ENCODE measurements around the gene C1QTNF3.
"Not testable (repeated sequence)": the region's sequence is repeated elsewhere in the genome, so short reads cannot be mapped to it uniquely, and the experiment has no call there.

The C1QTNF3 gene

DNA sequence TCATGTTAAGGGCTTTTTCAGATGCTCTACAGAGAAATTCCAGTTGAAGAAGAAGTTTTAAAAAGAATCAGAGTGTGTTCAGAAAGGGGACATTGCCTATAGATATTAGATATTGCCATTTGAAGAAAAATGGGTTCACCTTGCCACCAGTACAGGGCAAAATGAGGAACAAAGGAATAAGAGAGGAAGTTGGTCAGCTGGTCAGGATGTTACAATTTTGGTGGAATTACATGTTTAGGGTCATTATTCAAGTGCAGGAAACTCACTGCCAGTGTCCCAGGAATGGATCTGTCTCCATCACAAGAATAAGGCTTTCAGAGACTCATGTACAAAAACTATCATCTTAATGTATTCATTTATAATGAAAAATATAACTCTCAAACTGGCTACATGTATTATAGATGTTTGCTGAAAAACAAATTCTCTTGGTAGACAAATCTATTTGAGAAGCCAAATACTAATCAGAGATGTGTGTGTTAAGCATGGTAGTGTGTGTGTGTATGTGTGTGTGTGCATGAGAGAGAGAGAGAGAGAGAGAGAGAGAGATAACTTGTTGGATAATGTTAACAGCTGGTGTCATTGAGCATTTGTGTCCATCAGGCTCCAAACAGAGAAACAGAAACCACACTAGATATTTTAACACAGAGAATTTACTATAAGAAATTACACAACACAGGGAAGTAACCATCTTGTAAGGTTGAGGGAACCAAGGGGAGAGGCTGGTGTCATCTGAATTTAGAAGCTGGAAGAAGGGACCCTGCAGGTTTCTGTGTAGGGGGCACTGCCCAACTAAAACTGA is 5.0 kb upstream of the C1QTNF3 start:
- no peak for DNase-seq

DNA sequence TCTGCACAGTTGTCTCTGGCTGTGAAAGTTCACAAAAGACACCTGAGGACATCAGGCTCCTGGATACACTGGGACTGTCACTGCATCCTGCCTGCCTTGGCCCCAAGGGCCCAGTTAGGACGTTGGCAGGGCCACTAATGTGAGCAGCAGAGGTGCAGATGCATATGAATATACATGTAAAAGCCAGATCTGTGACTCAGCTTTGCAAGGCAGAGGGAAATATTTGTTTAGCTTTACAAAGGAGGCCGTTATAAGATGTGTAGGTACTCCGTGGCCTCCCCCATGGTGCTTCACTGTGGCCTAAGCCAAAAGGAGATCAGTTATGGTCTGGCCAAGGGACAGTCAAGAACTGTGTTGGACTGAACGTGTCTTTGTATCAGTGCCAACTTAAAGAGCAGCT is 4.1 kb upstream of the C1QTNF3 start:
- no peak for DNase-seq

DNA sequence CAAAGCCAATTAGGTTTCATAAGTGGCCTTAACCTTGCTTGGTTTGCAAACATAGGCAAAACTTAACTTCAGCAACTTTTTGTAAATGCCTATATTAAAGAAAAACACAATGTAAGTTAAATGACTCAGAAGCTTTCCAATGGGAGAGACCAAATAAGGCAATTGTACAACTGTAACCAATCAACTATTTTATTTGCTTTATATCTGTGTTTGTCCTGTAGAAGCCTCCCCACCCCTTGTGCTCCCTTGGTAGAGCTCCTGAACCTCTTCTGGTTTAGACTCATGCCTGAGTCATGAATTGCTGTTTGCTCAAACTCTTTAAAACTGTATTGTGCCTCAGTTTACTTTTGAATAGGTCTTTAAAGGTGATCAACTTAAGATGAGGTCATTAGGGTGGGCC is 3.0 kb upstream of the C1QTNF3 start:
- DNase-seq, result no peak

DNA sequence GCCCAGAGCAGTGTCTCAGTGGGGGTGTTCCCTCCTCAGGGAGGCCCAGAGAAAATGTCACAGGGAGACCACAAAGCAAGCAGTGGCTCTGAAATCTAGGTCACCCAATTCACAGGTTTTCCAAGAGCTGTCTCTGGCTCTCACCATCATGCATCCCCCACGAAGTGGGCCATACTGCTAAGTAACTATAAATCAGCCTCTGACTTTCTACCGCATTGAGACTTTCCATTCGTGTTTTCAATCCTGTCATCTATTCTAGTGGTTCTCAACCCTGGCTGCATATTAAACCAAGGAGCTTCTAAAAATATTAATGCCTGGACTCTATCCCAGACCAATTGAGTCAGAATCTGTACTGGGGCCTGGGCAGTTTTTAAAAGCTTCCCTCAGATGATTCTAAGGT is 2.0 kb upstream of the C1QTNF3 start:
- DNase-seq, result no peak

DNA sequence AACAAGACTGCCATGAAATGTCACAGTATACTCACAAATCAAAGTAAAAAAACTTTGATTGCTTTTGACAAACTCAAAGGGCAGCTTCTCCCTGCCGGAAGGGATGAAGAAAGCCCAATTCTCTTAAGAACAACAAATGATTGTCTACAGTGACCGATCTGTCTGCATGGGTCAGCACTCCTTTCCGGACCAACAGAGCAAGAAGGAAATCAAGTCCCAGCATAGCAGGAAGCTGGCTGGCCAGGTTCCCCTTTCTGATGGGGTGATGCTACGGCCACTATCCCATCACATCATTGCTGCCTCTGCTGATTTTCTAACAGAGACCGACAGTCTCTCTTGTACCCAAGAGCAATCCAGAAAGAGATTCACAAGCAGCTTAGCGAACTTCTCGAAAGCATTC is 692 bp downstream of the C1QTNF3 start:
- no peak for DNase-seq

DNA sequence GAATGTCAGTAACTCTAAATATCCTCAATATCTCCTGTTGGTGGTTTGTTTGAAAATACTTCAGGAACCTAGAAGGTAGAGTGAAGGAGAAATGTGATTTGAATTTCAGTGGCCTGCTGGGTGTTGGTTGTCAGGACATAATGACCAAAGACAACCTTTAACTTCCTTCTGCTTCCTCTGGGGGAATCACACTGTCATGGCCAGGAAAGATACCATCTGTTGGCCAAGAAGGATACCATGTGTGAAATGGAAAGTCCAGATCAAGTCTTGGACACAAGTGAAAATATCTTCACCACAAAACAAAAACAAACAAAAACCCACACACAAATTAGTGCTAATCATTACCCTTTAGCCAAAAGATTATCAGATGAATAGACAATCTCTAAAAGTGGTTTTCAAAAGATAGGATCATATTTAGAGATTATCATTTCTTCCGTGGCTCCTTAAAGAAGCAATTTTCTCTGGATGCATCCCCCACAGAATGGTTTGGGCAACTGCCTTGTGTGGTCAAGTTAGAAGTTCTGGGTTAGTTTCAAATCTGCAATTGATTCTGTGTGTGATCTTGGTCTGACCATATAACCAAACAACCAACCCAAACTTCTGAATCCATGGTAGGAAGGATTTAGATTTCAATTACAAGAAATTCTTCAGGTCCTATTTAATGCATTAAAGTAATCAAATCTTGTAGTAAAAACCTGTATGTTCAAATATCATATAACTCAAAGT is 1.6 kb downstream of the C1QTNF3 start:
- no peak for DNase-seq

DNA sequence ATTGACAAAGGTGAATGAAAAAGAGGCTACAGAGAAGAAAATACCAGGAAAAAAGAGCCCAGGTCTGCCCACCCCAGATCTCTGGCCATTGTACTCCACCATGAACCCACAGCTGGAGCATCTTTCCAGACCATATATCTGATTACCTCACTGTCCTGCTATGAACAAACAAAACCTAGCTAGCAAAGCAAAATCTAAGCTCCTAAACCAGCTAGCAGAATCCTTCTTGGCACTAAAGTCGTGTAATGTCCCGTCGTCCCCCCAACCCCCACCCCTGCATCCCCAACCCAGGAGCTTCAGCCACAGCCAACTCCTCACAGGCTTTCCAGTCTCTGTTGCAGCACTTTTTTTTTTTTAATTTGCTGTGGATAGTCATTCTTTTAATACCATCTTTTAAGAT is 2.5 kb downstream of the C1QTNF3 start:
- no peak for DNase-seq

DNA sequence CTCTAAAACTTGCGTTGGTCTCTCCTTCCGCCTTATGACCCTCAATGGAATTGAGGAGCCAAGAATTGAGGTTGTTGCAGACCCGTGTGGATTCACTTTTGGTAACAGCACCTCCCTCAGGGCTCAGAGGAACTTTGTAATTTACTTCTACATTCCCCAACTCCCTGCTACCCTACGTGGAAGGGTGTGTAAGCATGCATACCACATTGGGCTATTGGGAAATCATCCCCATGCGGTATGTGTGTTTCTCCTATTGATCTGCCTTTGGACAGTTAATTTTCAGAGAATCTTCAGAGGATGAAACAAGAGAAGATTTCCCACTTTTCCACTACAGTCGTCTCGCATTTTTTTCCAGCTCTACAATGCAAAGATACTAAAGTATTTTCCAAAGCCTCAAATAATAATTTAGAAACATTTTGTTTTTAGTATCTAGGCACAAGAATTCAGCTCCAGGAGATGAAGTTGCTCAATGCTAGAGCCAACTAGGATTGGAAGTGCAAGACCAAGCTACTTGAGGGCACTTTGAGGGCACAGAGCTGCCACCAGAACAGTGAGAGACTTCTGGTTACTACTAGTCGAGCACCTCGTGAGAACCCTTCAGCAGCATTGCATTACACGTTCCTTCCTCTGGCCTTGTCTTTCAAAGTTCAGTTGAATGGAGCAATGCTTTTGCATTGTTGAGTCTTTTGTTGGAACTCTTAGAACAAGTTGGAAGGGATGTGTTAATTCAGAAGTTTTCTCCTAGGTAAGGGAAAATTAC is 3.4 kb downstream of the C1QTNF3 start:
- DNase-seq, result no peak

DNA sequence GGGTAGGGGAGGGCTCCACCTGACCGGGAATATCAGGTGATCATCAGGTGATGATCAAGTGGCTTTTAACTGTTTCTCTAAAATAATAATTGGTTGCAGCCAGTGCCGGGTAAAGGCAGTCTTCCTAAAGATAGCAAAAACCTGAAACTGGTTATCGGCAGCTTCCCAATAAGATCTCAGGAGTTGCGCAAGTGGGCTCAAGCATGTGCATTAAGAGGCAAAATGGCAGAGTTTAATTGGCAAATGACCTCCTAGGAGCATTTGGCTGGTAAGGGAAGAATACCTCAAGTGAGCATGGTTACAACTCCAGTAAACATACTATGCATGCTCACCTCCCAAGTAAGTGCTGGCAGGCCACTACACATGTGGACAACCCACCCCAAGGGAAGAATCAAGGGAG is 4.2 kb downstream of the C1QTNF3 start:
- DNase-seq, result no peak

DNA sequence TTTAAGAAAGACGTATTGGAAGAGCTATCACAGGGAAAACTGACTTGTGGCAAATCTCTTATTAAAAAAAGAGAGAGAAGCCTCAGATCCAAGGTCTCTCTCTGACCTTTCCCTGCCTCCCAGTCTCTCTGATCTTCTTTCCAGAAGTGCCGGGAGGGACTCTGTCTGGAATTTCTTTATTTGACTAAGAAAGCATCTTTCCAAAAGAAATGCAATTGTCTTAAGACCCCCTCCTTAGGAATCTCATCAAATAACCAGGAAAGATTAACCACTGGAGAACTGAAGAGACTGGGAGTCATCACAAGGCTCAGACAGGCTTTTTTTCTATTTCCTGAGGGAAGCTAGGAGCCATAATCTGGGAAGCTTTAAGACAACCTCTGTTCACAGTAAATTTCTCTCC is 4.6 kb downstream of the C1QTNF3 start:
- no peak for DNase-seq

DNA sequence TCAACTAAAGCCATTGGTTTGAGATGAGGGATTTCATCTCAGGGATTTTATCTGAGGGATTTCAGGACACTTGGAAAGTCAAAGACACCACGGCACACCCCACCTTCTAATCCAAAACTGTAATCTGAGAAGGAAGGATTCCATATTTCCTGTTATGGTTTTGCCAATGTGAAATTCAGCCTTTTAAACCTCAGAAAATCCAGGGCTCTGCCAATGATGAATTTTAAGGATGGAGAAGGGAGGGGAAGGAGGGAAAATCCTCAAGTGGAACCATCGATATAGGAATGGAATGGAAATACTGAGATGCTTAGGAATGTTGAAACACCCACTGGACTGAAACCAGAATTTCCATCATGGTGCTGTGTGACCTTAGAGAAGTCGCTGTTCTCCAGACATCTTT is 5.3 kb downstream of the C1QTNF3 start:
- no peak for DNase-seq

DNA sequence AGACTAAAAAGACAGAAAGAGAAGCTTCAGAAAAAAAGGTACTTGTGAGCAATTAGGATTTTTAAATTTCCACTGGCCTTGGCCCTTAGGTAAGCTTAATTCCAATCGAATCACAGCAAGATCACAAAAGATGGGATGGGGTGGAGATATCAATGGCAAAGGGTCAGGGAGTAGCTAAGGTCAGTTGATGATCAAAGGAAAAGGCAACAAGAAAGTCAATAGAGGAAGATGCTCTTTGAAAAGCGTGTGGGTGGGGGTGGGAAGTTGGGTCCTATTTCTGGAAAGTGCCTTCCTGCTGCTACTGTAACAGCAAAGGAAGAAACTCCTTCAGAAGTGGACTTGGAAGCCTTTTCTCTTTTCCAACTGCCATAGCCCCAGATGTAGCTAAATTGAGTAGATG is 7.3 kb downstream of the C1QTNF3 start:
- DNase-seq, result no peak

DNA sequence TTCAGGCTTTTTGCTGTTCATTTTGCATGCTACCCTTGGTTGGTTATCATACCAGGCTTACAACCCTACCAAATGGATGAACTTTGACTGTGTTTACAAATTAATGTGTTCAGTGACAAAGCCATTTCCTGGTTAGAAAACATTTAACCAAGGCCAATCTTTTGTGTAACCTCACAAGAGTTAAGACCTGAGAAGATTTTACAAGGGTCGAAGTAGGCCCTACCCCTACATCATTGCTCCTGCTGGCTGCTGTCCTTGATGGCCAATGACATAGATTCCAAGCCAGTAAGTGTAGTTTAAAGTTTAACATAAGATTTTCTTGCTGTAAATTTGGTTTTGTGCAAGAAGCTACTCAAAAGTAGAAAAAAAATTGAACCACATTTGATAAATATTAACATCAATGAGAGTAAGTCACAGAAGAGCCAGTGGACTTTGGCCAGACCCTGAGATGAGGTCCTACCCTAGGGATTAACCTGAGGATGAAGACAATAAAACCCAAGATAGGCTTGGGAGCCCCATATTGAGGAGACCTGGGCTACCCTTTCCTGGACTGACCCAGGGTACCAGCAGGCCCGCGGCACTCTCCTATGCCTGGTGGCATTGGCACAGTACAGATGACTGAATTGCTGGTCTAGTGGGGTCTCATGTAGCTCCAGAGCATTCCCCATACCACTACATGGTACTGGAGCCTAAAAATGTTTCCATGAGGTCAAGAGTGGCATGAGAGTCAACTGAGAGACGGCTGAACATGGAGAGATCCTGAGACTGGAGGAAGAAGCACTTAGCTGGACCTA is 8.3 kb downstream of the C1QTNF3 start:
- DNase-seq, result no peak

DNA sequence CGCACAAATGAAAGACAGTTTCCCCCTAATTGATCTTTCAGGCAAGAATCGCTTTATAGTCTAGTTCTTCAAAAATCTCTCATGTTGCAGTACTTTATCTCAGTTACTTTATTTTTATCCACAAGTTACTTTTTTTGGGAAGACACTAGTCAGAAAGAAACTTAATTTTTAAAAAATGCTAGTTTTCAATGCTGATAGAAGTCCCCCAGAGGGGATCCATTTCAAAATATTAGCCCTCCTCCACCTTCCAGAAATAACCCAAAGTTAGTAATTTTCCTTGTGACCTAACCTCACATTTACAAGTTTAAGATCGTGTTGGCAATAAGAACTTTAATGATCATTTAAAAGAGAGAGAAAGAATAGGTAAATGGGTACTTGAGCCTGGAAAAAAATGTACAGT is 11.0 kb downstream of the C1QTNF3 start:
- DNase-seq, result no peak

DNA sequence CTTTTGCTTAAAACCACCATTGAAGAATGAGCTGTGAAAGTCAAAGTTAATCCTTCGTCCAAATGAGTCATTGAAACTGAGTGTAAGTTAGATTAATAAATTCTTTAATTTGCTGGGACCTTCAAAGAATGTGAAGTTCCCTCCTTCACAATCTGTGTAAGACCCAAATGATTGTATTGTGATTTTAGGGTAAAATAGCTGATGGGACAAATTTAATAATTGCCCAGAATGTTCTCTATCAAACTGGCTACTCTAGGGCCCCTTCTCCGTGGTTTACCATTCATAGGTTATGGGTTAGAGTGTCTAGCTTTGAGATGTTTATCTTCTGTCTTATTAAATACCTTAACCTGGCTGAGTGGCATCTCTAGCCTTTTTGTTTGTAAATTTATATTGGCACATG is 11.9 kb downstream of the C1QTNF3 start:
- no peak for DNase-seq

DNA sequence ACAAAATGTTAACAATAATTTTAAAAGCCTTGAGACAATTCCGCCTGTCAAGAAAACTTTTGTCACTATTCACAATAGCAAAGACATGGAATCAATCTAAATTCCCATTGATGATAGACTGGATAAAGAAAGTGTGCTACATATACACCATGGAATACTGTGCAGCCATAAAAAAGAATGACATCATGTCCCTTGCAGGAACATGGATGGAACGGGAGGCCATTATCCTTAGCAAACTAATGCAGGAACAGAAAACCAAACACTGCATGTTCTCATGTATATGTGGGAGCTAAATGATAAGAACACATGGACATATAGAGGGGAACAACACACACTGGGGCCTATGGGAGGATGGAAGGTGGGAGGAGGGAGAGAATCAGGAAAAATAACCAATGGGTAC is 12.4 kb downstream of the C1QTNF3 start:
- not testable (repeated sequence) for DNase-seq

DNA sequence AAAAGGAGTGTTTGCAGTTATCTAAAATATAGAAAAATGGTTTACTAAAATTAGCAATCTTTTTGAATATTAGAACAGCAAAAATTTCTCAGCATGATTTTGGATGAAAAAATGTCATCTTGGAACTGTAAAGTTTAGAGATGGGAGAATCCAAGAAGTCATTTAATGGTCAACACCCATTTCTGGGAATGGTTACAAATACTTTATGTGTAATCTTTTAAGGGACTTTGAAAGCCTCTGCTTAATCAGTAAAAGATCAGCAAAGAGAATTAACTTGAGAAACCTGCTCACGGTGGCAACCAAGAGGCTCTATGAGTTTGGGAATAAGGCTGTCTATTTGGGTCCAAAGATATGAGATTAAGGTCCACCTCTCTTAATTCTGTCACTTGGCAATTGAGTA is 13.0 kb downstream of the C1QTNF3 start:
- DNase-seq, result no peak

DNA sequence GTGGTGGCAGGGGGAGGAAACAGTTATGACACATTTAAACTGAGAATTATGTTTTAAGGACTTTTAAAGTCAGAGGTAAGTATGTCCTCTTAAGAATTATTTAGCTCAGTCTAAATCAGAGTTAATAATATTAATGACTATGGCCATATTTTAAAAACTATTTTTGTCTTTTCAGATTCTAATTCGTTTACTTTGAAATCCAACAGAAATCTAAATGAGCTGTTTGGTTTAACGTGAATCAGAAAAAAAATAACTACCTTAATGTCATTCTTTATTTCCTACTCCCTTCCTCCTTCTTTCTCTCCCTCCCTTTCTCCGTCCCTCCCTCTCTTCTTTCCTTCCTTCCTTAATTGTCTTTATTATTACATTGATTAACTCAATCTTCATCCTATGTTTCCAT is 14.7 kb downstream of the C1QTNF3 start:
- DNase-seq, result no peak

DNA sequence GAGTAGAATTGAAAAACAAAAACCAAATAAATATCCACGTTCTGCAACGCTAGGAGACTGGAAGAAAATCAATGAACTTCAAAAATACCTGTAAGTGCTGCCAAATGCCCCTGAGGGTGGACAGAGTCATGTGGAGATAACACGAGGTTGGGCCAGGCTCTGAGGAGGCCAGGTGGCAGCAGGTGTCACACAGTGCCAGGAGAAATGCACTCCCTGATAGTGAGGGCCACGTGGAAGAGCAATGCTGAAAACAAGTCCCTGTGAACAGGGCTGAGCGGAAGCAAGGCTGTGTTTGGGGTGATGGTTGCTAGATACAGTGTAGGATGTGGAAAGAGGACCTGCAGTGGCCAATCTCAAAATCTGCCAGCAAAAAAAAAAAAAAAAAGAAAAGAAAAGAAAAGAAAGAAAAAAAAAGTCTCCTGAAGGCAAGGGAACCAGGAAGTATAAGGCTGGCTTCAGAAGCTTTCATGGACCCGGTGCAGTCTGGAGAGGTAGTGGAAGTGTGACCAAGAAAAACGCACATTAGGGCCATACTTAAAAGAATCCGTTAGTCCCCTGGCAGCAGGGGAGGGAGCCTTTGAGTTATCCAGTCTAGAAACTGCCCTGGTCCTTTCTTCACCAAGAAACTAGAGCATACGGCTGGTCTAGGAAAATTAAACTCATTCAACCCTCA is 16.8 kb downstream of the C1QTNF3 start:
- no peak for DNase-seq

DNA sequence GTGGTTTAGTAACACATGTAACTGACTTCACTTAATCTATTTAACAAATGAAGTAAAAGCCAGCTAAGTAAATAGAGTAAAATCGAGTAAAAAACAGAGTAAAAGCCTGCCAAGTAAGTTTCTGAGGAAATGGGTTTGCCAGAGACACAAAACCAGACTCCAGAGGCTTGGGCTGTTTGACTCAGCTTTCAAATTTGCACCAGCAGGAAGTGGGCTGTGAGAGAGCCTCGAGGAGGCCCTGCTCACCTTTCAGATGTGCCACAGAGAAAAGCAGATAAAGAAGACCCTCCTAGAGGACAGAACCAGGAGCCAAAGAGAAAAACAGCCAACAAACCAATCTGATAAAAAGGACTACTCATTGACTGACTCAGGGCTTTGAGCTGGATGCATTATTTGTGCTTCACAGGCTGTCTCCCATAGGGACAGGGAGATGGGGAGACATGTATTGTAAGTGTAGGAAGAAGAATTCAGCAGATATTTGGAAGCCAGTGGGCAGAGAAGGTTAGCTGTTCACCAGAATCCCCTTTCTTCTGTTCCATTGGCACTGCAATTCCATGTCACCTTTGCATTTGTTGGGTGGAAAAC is 20.8 kb downstream of the C1QTNF3 start:
- no peak for DNase-seq

DNA sequence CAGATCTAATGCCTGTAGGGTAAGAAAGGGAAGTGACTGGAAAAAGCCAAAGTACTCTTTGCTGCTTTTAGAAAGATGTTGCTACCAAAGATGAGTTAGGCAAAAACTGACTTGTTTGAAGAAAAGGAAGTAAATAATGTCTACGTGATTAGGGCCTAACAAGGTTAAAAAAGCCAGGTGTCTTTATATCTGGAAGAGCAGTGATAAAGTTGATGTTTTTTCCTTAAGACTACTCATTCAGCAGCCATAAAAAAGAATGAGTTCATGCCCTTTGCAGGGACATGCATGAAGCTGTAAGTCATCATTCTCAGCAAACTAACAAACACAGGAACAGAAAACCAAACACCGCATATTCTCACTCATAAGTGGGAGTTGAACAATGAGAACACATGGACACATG is 21.7 kb downstream of the C1QTNF3 start:
- no peak for DNase-seq

DNA sequence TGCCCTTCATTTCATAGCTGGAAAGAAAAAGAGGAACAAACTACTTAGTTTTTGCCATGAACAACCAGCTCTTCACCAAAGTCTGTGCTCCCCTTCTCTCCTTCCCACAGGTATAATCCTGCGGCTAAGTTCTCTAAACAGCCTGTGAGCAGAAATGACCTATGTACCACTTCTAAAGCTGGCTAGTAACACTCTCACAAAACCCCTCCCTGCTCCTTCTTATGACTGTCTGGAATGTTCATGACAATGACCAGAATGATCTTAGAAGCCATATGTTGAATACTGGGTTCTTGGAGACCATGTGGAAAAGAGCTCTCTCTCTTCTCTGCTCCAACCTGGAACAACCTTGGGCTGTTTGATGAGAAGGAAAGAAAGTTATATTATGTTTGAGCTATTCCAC is 22.3 kb downstream of the C1QTNF3 start:
- DNase-seq, result no peak

All from NCI-H2029 treated with DMSO at 0.1 percent for 48 hours (cell line).